ENCODE measurements around the gene LCN1. TPM values are rescaled to one million over a fixed set of nuclear protein-coding genes. Genes with fewer than 3 reads are reported as not detected.

The LCN1 gene
- total and polyA plus RNA-seq, 2 of the 8 experiments (the other 6 are each of a cell fraction or from before 2014, with no cell fraction given): not detected

DNA sequence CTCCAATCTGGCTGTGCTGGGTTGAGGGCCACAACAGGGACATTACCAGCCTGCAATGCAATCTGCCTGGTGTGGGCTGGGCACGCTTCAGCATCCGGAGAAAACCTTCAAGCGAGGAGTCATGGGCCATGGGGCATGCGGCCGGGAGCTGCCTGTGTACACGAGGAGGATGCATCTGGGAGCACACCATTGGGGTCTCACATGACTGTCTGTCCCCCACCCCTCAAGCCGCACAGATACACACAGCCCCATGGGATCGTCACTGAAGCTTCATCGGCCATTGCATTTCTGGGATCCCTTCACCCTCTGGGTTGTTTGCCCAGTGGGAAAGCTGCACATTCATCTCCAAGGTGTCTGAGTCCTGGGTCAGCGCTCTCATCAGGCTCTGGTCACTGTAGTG, 9.9 kb downstream of the LCN1 start:
- H3K56ac ChIP-seq (replicated peaks; ENCODE audit: insufficient read length, low read depth, low read length): no peak overlapping the region
- no peaks in the 10 kb centered on the region for H3K36me3 ChIP-seq (ENCODE audit: control insufficient read depth in 2 of 4, insufficient read depth in 4 of 4, low read length in 3 of 4)
- H3K4me2 ChIP-seq (ENCODE audit: insufficient read depth in 1 of 2, low read depth in 2 of 2, low read length in 2 of 2): no peak overlapping the region
- no peak overlapping the region for H2AFZ ChIP-seq (ENCODE audit: low read length)
- H2BK12ac ChIP-seq (ENCODE audit: low read depth, low read length): no peak overlapping the region
- no peak overlapping the region for H2AK5ac ChIP-seq (ENCODE audit: low read depth, low read length)
- H3K23me2 ChIP-seq (ENCODE audit: low read depth, low read length): no peaks in the 10 kb centered on the region
- no peaks in the 10 kb centered on the region for H3K79me1 ChIP-seq (ENCODE audit: low read depth, low read length)
- H4K8ac ChIP-seq (ENCODE audit: extremely low read depth, insufficient read depth, low read length): no peak overlapping the region
- TF ChIP-seq CHD1 (IDR thresholded peaks at IDR 0.05; ENCODE audit: low read depth, low read length) (no peak), BCL11A (IDR thresholded peaks at IDR 0.05; ENCODE audit: low read depth in 2 of 2, low read length in 2 of 2) (no peak), TAF7 (optimal IDR thresholded peaks at IDR 0.05; ENCODE audit: borderline replicate concordance, low read depth, low read length) (no peak), RAD21 (IDR thresholded peaks at IDR 0.05 in 1 of 2, conservative IDR thresholded peaks at IDR 0.05 in 1 of 2; ENCODE audit: low read depth in 2 of 2, low read length in 2 of 2) (no peak), CREB1 (IDR thresholded peaks at IDR 0.05) (no peak), SIRT6 (IDR thresholded peaks at IDR 0.05; ENCODE audit: low read length) (no peak), SP2 (IDR thresholded peaks at IDR 0.05; ENCODE audit: low read length) (no peak), TEAD4 (IDR thresholded peaks at IDR 0.05; ENCODE audit: low read depth, low read length) (no peak), HDAC2 (IDR thresholded peaks at IDR 0.05; ENCODE audit: borderline replicate concordance in 1 of 2, low read depth in 2 of 2, low read length in 2 of 2) (no peak), JUN (IDR thresholded peaks at IDR 0.05; ENCODE audit: low read depth, low read length) (no peak)
- TF ChIP-seq, protein P1, sequence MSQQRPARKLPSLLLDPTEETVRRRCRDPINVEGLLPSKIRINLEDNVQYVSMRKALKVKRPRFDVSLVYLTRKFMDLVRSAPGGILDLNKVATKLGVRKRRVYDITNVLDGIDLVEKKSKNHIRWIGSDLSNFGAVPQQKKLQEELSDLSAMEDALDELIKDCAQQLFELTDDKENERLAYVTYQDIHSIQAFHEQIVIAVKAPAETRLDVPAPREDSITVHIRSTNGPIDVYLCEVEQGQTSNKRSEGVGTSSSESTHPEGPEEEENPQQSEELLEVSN (IDR thresholded peaks at IDR 0.05): no peak
- TF ChIP-seq, protein P2, sequence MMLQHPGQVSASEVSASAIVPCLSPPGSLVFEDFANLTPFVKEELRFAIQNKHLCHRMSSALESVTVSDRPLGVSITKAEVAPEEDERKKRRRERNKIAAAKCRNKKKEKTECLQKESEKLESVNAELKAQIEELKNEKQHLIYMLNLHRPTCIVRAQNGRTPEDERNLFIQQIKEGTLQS (IDR thresholded peaks at IDR 0.05; ENCODE audit: insufficient read depth, low read depth, low read length): no peak
- H3K9me3 ChIP-seq (ENCODE audit: insufficient read depth in 2 of 2, low read depth in 1 of 2, low read length in 1 of 2): no peaks in the 10 kb centered on the region
- H3K27me3 ChIP-seq (replicated peaks in 1 of 4; ENCODE audit: control insufficient read depth in 3 of 4, extremely low read depth in 1 of 4, insufficient read depth in 3 of 4, low read length in 3 of 4): no peaks in the 10 kb centered on the region
- H3K79me2 ChIP-seq (ENCODE audit: control insufficient read depth in 1 of 2, insufficient read depth in 2 of 2, low read length in 2 of 2): no peaks in the 10 kb centered on the region
- H4K91ac ChIP-seq (replicated peaks; ENCODE audit: insufficient read length, low read length): peak overlapping the region; percentile 12
- H2BK20ac ChIP-seq (ENCODE audit: low read length): no peak overlapping the region
- WGBS, 2 experiments (ENCODE audit: extremely low coverage in 1 of 2, insufficient coverage in 1 of 2, insufficient read length in 1 of 2, insufficient replicate concordance in 2 of 2, low coverage in 1 of 2, low lambda C conversion rate in 2 of 2, missing lambda C conversion rate in 1 of 2): 95% methylated on average over 10 of the region's 10 CpGs; no CpG with 5 or more reads in 1 of the 2 experiments
- DNase-seq (ENCODE audit: low read depth in 1 of 2, low spot score in 2 of 2) (peak in 1 of 2 experiments; percentile 34), FAIRE-seq (no peak)
- H2BK120ac ChIP-seq (replicated peaks; ENCODE audit: low read depth, low read length): no peak overlapping the region
- H3K23ac ChIP-seq (ENCODE audit: insufficient read length): no peak overlapping the region
- no peak overlapping the region for H3K14ac ChIP-seq (ENCODE audit: insufficient read length)
- H4K5ac ChIP-seq (ENCODE audit: insufficient read length, low read depth, low read length): no peak overlapping the region
- no peak overlapping the region for H3K27ac ChIP-seq (ENCODE audit: low read depth, low read length)
- no peak overlapping the region for H3K9ac ChIP-seq (replicated peaks in 1 of 4; ENCODE audit: extremely low read depth in 1 of 4, low read depth in 3 of 4, low read length in 3 of 4)
- no peak overlapping the region for H3K4ac ChIP-seq (replicated peaks; ENCODE audit: insufficient read length, low read depth, low read length)
- no peak overlapping the region for H2BK15ac ChIP-seq (ENCODE audit: low read length)
- no peak overlapping the region for H2BK5ac ChIP-seq (ENCODE audit: low read depth, low read length)
- ChIA-PET POLR2A (ENCODE audit: partially characterized antibody) (interaction anchor here (1.0 kb wide), 1 partner anchor 26 kb away, joined by 6 read pairs; no protein-coding TSS in a partner anchor), CTCF (ENCODE audit: partially characterized antibody) (interaction anchor here (1.1 to 1.3 kb wide), 2 partner anchors 8 to 17 kb away, joined by 4 to 7 read pairs; no protein-coding TSS in a partner anchor)
- H3K18ac ChIP-seq (ENCODE audit: extremely low read depth, low read length): no peak overlapping the region
- H4K20me1 ChIP-seq (replicated peaks in 1 of 2; ENCODE audit: control insufficient read depth in 1 of 2, insufficient read depth in 2 of 2, low read length in 2 of 2): no peaks in the 10 kb centered on the region
- H3K4me1 ChIP-seq (replicated peaks in 1 of 4; ENCODE audit: control insufficient read depth in 3 of 4, insufficient read depth in 4 of 4, low read length in 3 of 4): peaks cover 0 to 9% (median 6%) of the 10 kb centered on the region in 4 experiments; a peak in 5 of 7 replicates
- no peak overlapping the region for H3K4me3 ChIP-seq (ENCODE audit: extremely low read depth in 1 of 4, insufficient read depth in 2 of 4, low read depth in 3 of 4, low read length in 4 of 4)

Measured in H1 (cell line).